ENCODE data around the gene COPS4.
"Not testable (repeated sequence)": the region's sequence is repeated elsewhere in the genome, so short reads cannot be mapped to it uniquely, and the experiment has no call there.

The COPS4 gene

GRCh38 chr4:83034630-83035494 is at the start of gene COPS4:
Gene COPS4, plus strand, starts transcription at chr4:83035183. Its CDS starts 42 bp downstream, at chr4:83035225.
- peak; percentile 96 for DNase-seq

- not testable (repeated sequence) for DNase-seq
Measured at GRCh38 chr4:82987519-82987918, 47.5 kb upstream of the COPS4 start.

DNA sequence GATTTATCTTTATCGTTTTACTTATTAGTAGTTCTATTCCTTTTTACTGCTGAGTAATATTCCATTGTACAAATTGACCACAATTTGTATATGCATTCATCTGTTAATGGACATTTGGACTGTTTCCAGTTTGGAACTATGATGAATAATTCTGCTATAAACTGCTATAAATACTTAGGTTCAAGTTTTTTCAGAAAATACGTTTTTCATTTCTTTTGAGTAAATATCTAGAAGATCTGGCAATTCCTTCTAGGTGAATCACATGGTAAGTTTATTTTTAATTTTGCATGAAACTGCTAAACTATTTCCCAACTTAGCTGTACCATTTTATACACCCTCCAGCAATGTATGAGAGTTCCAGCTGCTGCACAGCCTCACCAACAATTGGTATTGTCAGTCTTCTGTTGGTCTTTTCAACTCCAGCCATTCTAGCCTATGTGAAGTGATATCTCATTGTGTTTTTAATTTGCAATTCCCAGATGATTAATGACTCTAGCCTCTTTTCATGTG is 46.6 kb upstream of the COPS4 start:
- no peak for DNase-seq

- DNase-seq, result no peak
Measured at GRCh38 chr4:82989575-82990429, 45.2 kb upstream of the COPS4 start.

GRCh38 chr4:82994834-82995233 is 40.1 kb upstream of the COPS4 start:
- no peak for DNase-seq

- no peak for DNase-seq
Measured at GRCh38 chr4:82998898-82999297, 36.1 kb upstream of the COPS4 start.

GRCh38 chr4:83002329-83002728 is 32.7 kb upstream of the COPS4 start:
- DNase-seq, result no peak

DNA sequence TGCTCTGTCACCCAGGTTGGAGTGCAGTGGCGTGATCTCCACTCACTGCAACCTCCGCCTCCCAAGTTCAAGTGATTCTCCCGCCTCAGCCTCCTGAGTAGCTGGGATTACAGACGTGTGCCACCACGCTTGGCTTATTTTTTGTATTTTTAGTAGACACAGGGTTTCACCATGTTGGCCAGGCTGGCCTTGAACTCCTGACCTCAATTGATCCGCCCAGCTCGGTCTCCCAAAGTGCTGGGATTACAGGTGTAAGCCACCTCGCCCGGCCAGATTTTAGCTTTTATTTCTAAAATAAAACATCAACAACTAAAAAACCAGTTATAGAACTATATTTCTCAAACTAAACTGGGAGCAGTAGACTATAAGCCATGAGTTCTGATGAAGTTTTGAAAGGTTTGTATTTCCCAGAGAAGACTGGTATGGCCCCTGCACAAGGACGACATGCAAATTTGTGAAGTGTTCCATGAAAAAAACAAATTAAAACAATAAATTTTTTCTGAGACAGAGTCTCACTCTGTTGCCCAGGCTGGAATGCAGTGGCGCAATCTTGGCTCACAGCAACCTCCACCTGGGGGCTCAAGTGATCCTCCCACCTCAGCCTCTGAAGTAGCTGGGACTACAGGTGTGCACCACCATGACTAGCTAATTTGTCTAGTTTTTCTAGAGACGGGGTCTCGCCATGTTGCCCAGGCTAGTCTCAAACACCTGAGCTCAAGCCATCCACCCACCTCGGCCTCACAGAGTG is 31.8 kb upstream of the COPS4 start:
- DNase-seq, result not testable (repeated sequence)

DNA sequence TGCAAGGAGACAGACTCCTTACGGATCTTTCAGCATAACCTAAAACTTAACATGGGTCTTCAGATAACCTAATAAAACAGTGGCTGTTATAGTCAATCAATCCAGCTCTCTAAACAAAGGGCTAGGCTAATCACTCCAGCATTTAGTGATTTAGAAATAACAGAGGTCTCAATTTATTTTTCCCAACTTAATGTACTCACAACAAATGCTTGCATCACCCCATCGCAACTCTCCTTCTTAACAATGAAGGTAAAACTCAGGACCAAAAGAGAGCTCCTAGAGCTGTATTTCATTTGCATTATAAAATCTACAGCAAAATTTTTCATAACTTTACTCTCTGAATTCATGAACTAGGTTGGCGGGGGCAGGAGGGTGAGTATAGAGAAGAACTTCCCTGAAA is 25.5 kb upstream of the COPS4 start:
- DNase-seq, result no peak

GRCh38 chr4:83010111-83010521 is 24.9 kb upstream of the COPS4 start:
- no peak for DNase-seq

DNA sequence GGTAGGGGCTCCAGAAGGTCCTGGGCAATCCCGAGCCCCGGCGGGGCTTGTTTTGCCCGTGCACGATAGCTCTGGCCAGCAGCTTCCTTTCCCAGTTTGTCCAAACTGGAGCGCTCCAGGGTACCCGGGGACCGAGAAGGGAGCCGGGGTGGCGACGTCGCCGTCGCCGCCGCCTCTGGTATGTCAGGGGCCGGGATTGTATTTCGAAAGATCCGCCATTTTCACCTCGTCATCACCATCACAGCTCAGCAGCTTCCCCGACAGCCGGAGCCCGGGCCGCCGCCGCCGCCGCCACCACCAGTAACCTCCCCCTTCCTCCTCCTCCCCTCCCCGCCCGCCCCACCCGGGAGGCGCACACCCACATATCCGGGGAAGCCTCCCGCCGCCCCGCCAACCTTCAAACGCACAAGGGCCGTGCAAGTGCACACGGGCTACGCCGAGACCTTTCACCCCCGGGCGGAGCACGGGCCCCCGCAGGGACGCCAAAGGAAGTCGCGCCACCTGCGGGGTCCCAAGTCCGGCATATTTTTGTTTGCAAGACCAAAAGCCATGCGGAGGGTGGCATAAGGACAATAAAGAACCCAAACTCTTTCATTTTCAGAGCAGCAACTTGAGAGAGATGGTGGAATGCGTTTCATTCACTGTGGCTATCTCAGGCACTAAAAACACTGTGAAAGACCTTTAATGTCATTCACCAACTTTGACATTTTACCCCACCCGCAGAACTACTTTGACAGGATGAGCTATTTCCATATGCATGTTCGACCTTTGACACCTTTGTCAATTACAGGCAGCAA is 24.3 kb upstream of the COPS4 start, which contains the start of gene LIN54:
TSS of gene LIN54 (minus strand) at position 302 of the 797 bp plus-strand sequence. CDS start 25,979 bp downstream, outside the sequence.
- DNase-seq, result peak; percentile 87

GRCh38 chr4:83011689-83012199 is 23.2 kb upstream of the COPS4 start:
- no peak for DNase-seq

- DNase-seq, result peak; percentile 32
Measured at GRCh38 chr4:83012200-83012686, 22.7 kb upstream of the COPS4 start.

DNA sequence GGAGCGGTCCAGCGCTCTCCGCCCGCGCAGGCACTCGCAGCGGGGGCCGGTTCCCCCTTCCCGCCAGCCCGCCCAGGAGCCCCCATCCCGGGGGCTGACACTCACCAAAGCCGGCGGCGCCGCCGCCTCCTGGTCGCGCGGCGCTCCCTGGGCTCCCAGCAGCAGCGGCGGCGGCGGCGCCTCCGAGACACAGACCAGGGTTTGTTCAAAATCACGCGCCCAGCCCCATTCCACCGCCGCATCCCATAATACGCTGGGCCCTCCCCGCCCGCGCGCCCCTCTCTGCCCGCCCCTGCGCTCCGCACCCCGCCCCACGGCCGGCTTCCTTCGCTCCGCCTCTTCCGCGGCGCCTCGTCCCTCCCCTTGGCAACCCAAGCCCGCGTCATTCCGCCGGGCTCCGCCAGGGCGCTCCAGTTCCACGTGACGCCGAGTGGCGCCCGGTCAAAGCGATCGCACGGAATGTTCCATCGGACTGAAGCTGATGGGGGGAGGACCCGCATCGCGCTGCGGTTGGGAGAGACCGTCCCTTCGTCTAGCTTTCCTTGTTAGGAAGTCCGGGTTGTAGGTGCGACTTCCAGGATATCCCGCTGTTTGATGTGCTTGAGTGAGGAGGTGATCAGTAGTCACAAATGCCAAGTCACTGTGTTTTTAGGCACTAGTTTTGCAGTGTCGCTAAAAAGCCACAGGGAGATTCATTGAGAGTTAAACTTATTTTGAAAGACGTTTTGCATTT is 22.1 kb upstream of the COPS4 start:
- peak; percentile 96 for DNase-seq

- no peak for DNase-seq
Measured at GRCh38 chr4:83013420-83013867, 21.5 kb upstream of the COPS4 start.

DNA sequence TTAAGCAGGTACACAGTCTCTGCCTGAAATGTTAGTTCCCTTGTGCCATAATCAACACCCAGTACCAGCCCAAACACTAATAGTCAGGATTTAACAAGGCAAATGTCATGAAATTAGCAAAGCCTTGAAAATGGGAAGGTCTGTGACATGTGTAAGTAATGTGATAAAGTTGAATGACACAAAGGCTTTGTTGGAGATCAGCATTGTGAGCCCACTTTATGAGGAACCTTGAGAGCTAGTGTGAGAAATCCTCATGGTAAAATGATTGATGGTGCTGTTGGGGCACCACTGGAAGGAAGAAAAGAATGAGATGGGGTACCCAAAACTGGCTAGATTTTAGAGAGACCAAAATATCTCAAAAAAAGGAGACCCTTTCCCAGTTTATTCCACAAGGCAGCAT is 21.1 kb upstream of the COPS4 start:
- no peak for DNase-seq

DNA sequence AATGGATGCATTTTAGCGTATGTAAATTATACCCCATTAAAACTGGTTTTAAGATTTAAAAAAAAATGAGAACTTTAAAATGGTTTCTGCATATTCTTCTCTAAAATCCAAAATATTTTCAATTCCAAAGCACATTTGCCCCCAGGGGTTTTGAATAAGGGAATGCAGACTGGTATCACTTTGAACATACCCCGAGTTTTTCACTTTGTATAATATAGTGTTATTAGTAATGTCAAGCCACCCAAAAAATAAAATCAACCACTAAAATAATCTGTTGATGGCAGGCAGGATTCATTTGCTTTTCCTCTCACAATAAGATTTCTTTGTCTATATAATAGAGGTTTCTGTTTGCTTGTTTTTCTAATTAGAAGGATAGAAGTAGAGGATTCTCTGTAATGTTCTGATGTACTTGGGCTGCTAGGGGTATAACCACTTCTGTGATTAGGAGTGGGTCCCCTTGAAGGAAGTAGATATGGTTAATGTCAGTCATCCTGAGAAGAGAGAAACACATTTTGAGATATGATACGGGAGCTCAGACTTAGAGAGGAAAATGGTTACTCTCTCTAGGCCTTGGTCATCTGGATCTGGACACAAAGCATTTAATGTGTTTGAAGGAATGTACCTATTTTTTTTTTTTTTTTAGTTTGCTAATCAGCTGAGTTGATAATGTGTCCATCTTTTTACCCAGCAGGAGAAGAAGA is 15.0 kb upstream of the COPS4 start:
- no peak for DNase-seq

DNA sequence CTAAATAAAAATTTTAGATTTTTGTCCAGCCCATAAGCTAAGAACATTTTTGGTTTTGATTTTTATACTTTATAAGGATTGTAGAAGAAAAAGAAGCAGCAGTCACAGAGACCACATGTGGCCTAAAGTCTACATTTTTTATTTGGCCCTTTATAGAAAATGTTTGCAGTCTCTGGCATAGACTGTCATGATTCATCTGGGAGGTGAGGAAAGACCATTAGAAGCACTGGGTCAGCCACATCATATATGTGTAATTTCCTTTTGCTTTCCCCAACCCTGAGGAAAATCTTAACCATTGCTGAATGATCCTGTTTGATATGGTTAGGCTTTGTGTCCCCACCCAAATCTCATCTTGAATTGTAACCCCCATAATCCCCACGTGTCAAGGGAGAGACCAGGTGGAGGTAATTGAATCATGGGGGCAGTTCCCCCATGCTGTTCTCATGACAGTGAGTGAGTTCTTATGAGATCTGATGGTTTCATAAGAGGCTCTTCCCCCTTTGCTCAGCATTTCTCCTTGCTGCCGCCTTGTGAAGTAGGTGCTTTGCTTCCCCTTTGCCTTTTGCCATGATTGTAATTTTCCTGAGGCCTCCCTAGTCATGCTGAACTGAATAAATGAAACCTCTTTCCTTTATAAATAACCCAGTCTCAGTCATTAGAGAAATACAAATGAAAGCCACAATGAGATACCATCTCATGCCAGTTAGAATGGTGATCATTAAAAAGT is 12.1 kb upstream of the COPS4 start:
- no peak for DNase-seq

DNA sequence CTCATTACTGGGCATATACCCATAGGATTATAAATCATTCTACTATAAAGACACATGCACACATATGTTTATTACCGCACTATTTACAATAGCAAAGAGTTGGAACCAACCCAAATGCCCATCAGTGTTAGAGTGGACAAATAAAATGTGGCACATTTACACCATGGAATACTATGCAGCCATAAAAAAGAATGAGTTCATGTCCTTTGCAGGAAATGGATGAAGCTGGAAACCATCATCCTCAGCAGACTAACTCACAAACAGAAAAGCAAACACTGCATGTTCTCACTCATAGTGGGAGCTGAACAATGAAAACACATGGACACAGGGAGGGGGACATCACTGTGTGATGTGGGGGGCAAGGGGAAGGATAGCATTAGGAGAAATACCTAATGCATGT is 11.4 kb upstream of the COPS4 start:
- not testable (repeated sequence) for DNase-seq

Data from activated naive CD4-positive, alpha-beta T cell treated with Interleukin-2 at 50 U/mL for 16 hours (primary cell).